HG02678 (cell line): Measurements from ENCODE around the gene ZNF217.
"Not testable (repeated sequence)": the region's sequence is repeated elsewhere in the genome, so short reads cannot be mapped to it uniquely, and the experiment has no call there.

Experiments
- ATAC-seq: cut with Tn5 transposase; IDR thresholded peaks from one replicate; pipeline ENCODE4 v1.9.1; 2021; ENCODE audit warnings: mild to moderate bottlenecking, moderate library complexity; ENCODE audit not compliant: unreplicated experiment

The ZNF217 gene

GRCh38 chr20:53569606-53570307, 23.9 kb downstream of the ZNF217 start:
- no peak for ATAC-seq

DNA sequence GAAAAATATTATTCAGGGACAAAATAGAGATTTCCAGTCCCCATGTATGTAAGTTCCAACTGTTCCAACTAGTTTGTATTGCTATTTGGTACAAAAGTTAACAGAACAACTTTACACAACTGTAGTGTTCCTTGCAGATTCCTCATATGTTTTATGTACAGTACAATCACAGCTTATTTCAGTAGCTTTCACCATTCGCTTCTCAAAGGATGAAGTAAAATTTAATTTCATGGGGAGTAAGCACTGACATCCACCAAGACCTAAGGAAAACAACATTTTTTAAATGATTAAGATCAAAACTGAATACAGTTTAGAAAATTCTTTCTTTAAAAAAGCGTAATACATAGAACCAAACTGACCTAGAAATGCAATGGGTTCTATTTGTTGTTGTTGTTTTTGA, 24.6 kb downstream of the ZNF217 start:
- ATAC-seq: no peak

DNA sequence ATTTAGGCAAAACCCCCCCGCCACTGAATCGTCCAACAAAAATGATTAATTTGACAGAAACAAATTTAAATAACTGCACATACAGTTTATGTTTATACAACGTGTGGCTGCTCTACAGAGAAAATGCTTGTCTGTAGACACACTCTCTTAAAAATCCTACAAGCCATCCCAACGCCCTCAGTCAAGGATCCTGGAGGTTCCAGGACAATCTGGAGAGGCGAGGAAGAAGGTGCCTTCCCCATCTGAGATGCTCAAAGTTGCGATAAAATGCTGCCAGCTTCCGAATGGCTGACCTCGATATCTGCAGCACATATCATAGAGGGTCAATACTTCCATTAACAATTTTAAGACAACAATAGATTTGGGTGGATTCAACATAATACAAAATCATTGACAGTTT, 25.3 kb downstream of the ZNF217 start:
- no peak for ATAC-seq

DNA sequence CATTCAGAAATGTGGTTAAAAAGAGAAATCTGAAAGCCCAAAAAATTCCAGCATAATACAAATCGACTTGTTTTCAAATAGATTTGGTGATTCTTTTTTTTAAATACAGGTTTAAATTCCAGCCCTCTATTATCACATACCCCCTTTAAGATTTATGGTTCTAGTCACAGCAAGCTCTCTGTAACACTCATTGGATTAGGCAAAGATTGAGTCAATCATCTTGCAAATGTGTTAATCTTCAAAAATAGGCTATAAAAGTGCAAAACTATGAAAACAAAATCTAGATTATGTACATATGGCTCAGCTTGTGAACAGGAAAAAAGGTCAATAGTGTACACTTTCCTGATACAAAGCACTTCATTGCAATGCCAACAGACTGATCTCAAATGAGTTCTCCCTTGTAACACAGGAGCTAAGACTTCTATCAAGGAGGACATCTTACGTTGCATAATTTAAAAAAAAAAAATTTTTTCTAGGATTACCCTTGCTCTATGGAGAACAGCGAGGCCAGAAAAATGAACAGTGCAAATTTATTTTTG, 26.2 kb downstream of the ZNF217 start:
- no peak for ATAC-seq

DNA sequence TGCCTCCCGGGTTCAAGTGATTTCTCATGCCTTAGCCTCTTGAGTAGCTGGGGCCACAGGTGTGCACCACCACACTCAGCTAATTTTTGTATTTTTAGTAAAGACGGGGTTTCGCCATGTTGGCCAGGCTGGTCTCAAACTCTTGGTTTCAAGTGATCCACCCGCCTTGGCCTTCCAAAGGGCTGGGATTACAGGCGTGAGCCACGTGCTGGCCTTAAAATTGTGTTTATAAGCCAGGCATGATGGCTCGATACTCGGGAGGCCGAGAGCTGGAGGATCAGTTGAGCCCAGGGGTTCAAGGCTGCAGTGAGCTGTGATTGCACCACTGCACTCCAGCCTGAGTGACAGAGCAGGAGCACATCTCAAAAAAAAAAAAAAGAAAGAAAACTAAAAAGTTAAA, 27.0 kb downstream of the ZNF217 start:
- ATAC-seq: not testable (repeated sequence)

- ATAC-seq: no peak
Observed at GRCh38 chr20:53565254-53565653, 28.4 kb downstream of the ZNF217 start.

DNA sequence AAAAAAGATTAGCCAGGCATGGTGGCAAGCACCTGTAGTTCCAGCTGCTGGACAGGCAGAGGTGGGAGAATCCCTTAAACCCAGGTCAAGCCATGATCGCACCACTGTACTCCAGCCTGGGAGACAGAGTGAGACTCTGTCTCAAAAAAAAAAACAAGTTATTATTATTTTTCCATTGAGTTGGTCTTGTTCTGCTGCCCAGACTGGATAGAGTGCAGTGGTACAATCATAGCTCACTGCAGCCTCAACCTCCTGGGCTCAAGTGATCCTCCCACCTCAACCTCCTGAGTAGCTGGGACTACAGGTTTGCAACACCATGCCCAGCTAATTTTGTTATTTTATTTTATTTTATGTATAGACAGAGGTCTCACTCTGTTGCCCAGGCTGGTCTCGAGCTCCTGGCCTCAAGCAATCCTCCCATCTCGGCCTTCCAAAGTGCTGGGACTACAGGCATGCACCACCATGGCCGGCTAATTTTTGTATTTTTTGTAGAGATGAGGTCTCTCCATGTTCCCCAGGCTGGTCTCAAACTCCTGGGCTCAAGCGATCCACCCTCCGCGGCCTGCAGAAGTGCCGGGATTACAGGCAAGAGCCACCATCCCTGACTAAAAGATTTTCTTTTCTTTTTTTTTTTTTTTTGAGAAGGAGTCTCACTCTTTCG, 31.4 kb downstream of the ZNF217 start:
- not testable (repeated sequence) for ATAC-seq

GRCh38 chr20:53561505-53561904, 32.1 kb downstream of the ZNF217 start:
- no peak for ATAC-seq

- ATAC-seq: no peak
Observed at GRCh38 chr20:53559816-53560215, 33.8 kb downstream of the ZNF217 start.

GRCh38 chr20:53557130-53557529, 36.5 kb downstream of the ZNF217 start:
- no peak for ATAC-seq

- no peak for ATAC-seq
Observed at GRCh38 chr20:53556267-53556897, 37.3 kb downstream of the ZNF217 start.

DNA sequence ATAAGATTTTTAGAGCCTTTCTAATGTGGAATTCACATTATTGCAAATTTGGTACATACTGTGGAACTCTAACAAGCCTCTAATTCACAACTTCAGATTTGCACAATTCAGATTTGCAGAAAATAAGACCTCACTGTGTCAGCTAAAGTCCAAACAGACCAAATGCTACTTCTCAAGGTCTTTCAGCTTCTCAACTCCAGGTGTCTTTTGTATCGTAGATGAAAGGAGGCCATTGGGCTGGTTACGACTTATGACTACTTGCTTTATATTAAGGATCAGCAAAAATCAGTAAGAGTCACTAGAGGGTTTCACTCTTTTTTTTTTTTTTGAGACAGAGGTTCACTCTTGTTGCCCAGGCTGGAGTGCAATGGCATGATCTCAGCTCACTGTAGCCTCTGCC, 37.8 kb downstream of the ZNF217 start:
- ATAC-seq: no peak

DNA sequence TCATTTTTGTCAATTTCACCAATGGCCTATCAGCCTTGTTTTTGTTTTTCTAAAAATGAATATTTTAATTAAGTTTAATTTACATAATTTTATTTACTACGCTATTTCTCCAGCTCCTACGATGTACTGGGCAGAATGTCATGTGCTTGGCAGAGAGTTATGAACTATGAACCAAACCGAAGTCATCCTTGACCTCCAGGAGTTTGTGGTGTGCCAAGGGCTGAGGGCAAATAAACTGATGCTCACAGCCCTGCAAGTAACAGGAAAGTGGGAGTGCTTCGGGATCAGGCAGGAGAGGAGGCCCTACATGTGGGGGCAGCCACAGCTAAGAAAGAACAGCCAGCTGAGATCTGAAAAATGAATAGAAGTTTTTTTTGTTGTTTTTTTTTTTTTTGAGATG, 38.6 kb downstream of the ZNF217 start:
- no peak for ATAC-seq

GRCh38 chr20:53552572-53552893, 41.1 kb downstream of the ZNF217 start:
- ATAC-seq: not testable (repeated sequence)

- not testable (repeated sequence) for ATAC-seq
Observed at GRCh38 chr20:53551719-53552571, 41.7 kb downstream of the ZNF217 start.

DNA sequence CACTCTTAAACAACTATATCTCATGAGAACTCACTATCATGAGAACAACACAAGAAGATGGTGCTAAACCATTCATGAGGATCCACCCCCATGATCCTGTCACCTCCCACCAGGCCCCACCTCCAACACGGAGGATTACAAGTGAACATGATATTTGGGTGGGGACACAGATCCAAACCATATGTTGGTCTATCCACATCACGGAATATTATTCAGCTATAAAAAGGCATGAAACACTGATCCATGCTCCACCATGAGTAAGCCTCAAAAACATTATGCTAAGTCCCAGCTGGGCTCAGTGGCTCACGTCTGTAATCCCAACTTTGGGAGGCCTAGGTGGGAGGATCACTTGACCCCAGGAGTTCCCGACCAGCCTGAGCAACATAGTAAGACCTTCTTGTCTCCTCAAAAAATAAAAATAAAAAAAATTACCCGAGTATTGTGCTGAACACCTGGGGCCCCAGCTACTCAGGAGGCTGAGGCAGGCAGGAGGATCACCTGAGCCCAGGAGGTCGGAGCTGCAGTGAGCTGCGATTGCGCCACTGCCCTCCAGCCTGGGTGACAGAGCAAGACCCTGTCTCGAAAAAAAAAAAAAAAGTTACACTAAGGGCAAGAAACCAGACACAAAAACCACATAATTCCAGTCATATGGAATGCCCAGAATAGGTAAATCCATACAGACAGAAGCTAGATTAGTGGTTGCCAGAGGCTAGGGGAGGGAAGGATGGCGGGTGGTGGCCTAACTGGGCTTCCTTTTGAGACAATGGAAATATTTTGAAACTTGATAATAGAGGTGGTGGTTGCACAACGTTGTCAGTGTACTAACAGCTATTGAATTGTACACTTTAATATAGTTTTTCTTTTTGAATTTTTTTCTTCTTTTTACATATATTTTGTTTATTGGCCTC, 43.1 kb downstream of the ZNF217 start:
- ATAC-seq: no peak

GRCh38 chr20:53547664-53548239, 45.9 kb downstream of the ZNF217 start:
- ATAC-seq: no peak

DNA sequence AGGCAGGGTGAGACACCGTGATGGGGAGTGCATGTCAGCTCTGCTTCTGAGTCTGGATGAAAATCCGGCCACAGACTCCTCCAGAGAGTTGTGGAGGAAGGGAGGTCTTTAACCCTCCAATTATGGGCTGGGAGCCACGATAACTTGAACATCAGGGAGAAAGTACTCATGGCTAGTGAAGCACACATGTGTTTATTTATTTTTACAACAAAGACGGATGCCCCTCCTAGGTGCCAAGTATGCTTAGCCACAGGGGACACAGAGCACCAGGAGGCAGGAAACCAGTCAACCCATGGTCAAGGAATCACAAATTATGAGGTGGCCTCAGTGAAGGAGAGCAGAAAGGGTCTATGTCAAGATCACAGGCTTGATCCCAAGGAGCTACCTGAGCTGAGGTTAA, 54.1 kb downstream of the ZNF217 start:
- no peak for ATAC-seq

DNA sequence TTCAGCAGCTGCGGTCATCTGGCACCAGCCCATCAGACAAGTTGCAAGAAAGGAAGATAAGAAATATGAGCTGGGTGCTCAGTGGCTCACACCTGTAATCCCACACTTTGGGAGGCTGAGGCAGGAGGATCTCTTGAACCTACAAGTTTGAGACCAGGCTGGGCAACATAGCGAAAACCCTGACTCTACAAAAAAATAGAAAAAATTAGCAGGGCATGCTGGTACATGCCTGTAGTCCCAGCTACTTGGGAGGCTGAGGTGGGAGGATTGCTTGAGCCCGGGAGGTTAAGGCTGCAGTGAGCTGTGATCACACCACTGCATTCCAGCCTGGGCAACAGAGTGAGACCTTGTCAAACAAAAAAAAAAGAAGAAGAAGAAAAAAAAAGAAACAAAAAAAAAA, 57.3 kb downstream of the ZNF217 start:
- not testable (repeated sequence) for ATAC-seq

GRCh38 chr20:53535878-53536277, 57.8 kb downstream of the ZNF217 start:
- ATAC-seq: no peak
